ENCODE measurements around the gene PPARA. TPM values are rescaled to one million over a fixed set of nuclear protein-coding genes. Genes with fewer than 3 reads are reported as not detected.
A peak's percentile ranks its signal among the peaks of the same experiment; 100 is the strongest.

Gene PPARA
- total RNA-seq, 1 donor from 2014 or later = 101 TPM

- Histone ChIP-seq H3K9me3 (replicated peaks) (no peaks in the 10 kb centered on the region), H3K36me3 (peaks cover 39% of the 10 kb centered on the region), H3K27me3 (ENCODE audit: low read depth) (no peaks in the 10 kb centered on the region), H3K27ac (replicated peaks) (peak overlapping the region; percentile 88), H3K4me1 (peaks cover 97% of the 10 kb centered on the region), H3K4me3 (no peak overlapping the region)
- no peak for TF ChIP-seq CTCF (IDR thresholded peaks at IDR 0.05; ENCODE audit: borderline replicate concordance)
- no peak for DNase-seq
- intact Hi-C loops (cut with micrococcal nuclease) = no loop called here
These were observed 37.9 kb upstream of the PPARA start for GRCh38 chr22:46112405-46112804.

GRCh38 chr22:46113110-46113909 lies 37.0 kb upstream of the PPARA start:
- intact Hi-C loops (cut with micrococcal nuclease) = no loop called here
- TF ChIP-seq CTCF (IDR thresholded peaks at IDR 0.05; ENCODE audit: borderline replicate concordance) = no peak
- peaks cover 39% of the 10 kb centered on the region for H3K36me3 ChIP-seq

GRCh38 chr22:46113910-46114517 lies 36.3 kb upstream of the PPARA start:
- no peaks in the 10 kb centered on the region for H3K27me3 ChIP-seq (ENCODE audit: low read depth)
- TF ChIP-seq CTCF (IDR thresholded peaks at IDR 0.05; ENCODE audit: borderline replicate concordance) = no peak
- H3K36me3 ChIP-seq = peaks cover 39% of the 10 kb centered on the region
- H3K4me3 ChIP-seq = no peak overlapping the region
- H3K27ac ChIP-seq (replicated peaks) = peak overlapping the region; percentile 88
- intact Hi-C loops (cut with micrococcal nuclease) = no loop called here
- no peaks in the 10 kb centered on the region for H3K9me3 ChIP-seq (replicated peaks)
- H3K4me1 ChIP-seq = peaks cover 81% of the 10 kb centered on the region
- peak; percentile 66 for DNase-seq

More at GRCh38 chr22:46113110-46113909, 37.0 kb upstream of the PPARA start:
- peak overlapping the region; percentile 88 for H3K27ac ChIP-seq (replicated peaks)
- no peak overlapping the region for H3K4me3 ChIP-seq
- H3K27me3 ChIP-seq (ENCODE audit: low read depth) = no peaks in the 10 kb centered on the region
- H3K4me1 ChIP-seq = peaks cover 88% of the 10 kb centered on the region
- no peaks in the 10 kb centered on the region for H3K9me3 ChIP-seq (replicated peaks)
- no peak for DNase-seq

GRCh38 chr22:46114518-46115387 lies 35.6 kb upstream of the PPARA start:
- no peaks in the 10 kb centered on the region for H3K27me3 ChIP-seq (ENCODE audit: low read depth)
- intact Hi-C loops (cut with micrococcal nuclease) = loop anchor here (5.0 kb wide), 2 partner anchors 107 to 122 kb away; no protein-coding TSS in a partner anchor
- H3K27ac ChIP-seq (replicated peaks) = peak overlapping the region; percentile 88
- peaks cover 74% of the 10 kb centered on the region for H3K4me1 ChIP-seq
- TF ChIP-seq CTCF (IDR thresholded peaks at IDR 0.05; ENCODE audit: borderline replicate concordance) = peak; percentile 17
- no peak for DNase-seq
- peaks cover 34% of the 10 kb centered on the region for H3K36me3 ChIP-seq
- H3K4me3 ChIP-seq = no peak overlapping the region
- no peaks in the 10 kb centered on the region for H3K9me3 ChIP-seq (replicated peaks)

- Histone ChIP-seq H3K27me3 (ENCODE audit: low read depth) (no peaks in the 10 kb centered on the region), H3K4me3 (no peak overlapping the region), H3K9me3 (replicated peaks) (no peaks in the 10 kb centered on the region), H3K36me3 (peaks cover 28% of the 10 kb centered on the region), H3K4me1 (peaks cover 74% of the 10 kb centered on the region), H3K27ac (replicated peaks) (peak overlapping the region; percentile 88)
- intact Hi-C loops (cut with micrococcal nuclease) = loop anchor here (5.0 kb wide), 2 partner anchors 108 to 123 kb away; no protein-coding TSS in a partner anchor
- TF ChIP-seq CTCF (IDR thresholded peaks at IDR 0.05; ENCODE audit: borderline replicate concordance) = no peak
- DNase-seq = no peak
These were observed 35.0 kb upstream of the PPARA start for GRCh38 chr22:46115388-46115678.

Measured in left ventricle myocardium inferior (tissue), 1 donor.